ENCODE results near the gene GPRC5C.
A peak's percentile ranks its signal among the peaks of the same experiment; 100 is the strongest.

DNA sequence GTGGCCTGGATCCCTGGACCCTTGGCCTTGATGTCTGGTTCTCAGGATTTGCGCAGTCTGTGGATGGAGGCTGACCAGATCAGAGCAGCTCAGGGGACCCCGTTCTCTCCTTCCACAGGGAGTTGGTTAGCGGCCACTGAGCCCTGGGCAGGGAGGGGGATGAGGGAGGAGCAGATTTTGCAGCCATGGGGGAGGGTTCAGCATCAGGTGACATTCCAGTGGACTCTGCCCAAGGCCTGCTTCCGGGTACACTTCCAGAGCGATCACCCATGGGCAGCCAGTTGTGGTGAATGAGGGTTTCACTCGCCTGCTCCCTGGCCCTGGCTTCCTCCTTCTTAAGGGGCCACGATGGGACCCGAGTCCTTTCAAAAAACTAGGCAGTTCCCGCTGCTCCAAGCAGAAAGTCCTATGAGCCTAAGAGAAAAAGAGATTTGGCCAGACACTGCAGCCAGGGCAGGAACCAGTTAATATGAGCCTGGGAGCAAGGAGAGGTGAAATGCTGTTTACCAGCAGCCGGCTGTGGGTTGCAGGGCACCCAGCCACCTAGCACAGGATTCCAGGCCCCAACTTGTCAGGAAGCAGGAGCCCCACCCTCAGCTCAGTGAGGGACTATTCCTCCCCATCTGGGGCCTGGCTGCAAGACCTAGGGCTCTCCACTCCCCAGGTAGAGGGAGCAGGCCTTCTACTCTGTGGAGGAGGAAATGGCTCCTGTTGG, 4.7 kb upstream of the GPRC5C start:
- no peak for TF ChIP-seq KDM5A (IDR thresholded peaks at IDR 0.05; ENCODE audit: borderline replicate concordance, low read length)
- TF ChIP-seq STAT6 (CRISPR knock-in tag; IDR thresholded peaks at IDR 0.05; ENCODE audit: borderline replicate concordance): 0 out of 2 replicates have a peak, but pooled peaks have one; percentile 42
- peak; percentile 83 for TF ChIP-seq ZNF605 (CRISPR knock-in tag; IDR thresholded peaks at IDR 0.05)
- TF ChIP-seq ZNF333 (CRISPR knock-in tag; IDR thresholded peaks at IDR 0.05; ENCODE audit: borderline replicate concordance): peak; percentile 44; the same call in 1 of the 2 replicates
- TF ChIP-seq, protein P1, sequence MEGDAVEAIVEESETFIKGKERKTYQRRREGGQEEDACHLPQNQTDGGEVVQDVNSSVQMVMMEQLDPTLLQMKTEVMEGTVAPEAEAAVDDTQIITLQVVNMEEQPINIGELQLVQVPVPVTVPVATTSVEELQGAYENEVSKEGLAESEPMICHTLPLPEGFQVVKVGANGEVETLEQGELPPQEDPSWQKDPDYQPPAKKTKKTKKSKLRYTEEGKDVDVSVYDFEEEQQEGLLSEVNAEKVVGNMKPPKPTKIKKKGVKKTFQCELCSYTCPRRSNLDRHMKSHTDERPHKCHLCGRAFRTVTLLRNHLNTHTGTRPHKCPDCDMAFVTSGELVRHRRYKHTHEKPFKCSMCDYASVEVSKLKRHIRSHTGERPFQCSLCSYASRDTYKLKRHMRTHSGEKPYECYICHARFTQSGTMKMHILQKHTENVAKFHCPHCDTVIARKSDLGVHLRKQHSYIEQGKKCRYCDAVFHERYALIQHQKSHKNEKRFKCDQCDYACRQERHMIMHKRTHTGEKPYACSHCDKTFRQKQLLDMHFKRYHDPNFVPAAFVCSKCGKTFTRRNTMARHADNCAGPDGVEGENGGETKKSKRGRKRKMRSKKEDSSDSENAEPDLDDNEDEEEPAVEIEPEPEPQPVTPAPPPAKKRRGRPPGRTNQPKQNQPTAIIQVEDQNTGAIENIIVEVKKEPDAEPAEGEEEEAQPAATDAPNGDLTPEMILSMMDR (CRISPR knock-in tag; IDR thresholded peaks at IDR 0.05): peak; percentile 11; the same call in 1 of the 2 replicates
- 0 out of 2 replicates have a peak, but pooled peaks have one; percentile 73 for TF ChIP-seq ZNF34 (CRISPR knock-in tag; IDR thresholded peaks at IDR 0.05; ENCODE audit: borderline replicate concordance)
- peak; percentile 26 for TF ChIP-seq SMC3 (IDR thresholded peaks at IDR 0.05; ENCODE audit: low read length)
- TF ChIP-seq, protein P2, sequence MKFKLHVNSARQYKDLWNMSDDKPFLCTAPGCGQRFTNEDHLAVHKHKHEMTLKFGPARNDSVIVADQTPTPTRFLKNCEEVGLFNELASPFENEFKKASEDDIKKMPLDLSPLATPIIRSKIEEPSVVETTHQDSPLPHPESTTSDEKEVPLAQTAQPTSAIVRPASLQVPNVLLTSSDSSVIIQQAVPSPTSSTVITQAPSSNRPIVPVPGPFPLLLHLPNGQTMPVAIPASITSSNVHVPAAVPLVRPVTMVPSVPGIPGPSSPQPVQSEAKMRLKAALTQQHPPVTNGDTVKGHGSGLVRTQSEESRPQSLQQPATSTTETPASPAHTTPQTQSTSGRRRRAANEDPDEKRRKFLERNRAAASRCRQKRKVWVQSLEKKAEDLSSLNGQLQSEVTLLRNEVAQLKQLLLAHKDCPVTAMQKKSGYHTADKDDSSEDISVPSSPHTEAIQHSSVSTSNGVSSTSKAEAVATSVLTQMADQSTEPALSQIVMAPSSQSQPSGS (CRISPR knock-in tag; IDR thresholded peaks at IDR 0.05): peak; percentile 77
- TF ChIP-seq TP53 (CRISPR knock-in tag; conservative IDR thresholded peaks at IDR 0.05): 0 out of 2 replicates have a peak, but pooled peaks have one; percentile 6
- TF ChIP-seq SIX4 (CRISPR knock-in tag; IDR thresholded peaks at IDR 0.05): peak; percentile 85
- TF ChIP-seq PITX1 (CRISPR knock-in tag; IDR thresholded peaks at IDR 0.05): no peak
- no peak; the same call in 1 of the 2 replicates for TF ChIP-seq CC2D1A (CRISPR knock-in tag; IDR thresholded peaks at IDR 0.05)
- TF ChIP-seq POLR2A (IDR thresholded peaks at IDR 0.05; ENCODE audit: insufficient read depth in 1 of 2, low read depth in 2 of 2, low read length in 2 of 2): peak; percentile 93 to 97
- TF ChIP-seq SP2 (CRISPR knock-in tag; IDR thresholded peaks at IDR 0.05): no peak; the same call in 1 of the 2 replicates

Measured in HepG2 (cell line).